OCI-LY7 (cell line): ENCODE data around the gene UCK1. TPM values are rescaled to one million over a fixed set of nuclear protein-coding genes. Genes with fewer than 3 reads are reported as not detected.

Experiments used
- BruUV-seq: library from RNA; stranded (reverse); fragments of 400-500 nt; replicated peaks from 2 replicates; lab custom pipeline; 2021; lab: Mats Ljungman, UMichigan
- CTCF ChIA-PET: fragments of 300-600 bp; sonication (Branson Sonifier 250); formaldehyde crosslinking; loops from one replicate; lab custom pipeline; 2022; ENCODE audit warnings: antibody characterized with exemption; ENCODE audit not compliant: unreplicated experiment; lab: Charles Lee
- POLR2A ChIA-PET: fragments of 300-600 bp; sonication (Branson Sonifier 250); formaldehyde crosslinking; loops from one replicate; lab custom pipeline; 2022; ENCODE audit warnings: antibody characterized with exemption; lab: Charles Lee
- DNase-seq: peaks from one replicate; pipeline ENCODE4 v3.0.0-alpha.2; 2015; ENCODE audit warnings: low spot score
- H2AFZ ChIP-seq: fragments of 200-600 bp; sonication (generic), shearing (Covaris generic); 2 replicates; pipeline ENCODE4 v1.6.1; 2014; ENCODE audit warnings: mild to moderate bottlenecking, antibody characterized with exemption, low read length, moderate library complexity
- H3K27ac ChIP-seq: fragments of 200-600 bp; sonication (generic); 2 replicates; pipeline ENCODE4 v1.5.1; 2014; ENCODE audit warnings: mixed run types, low read depth, mild to moderate bottlenecking, moderate library complexity, low read length, inconsistent platforms; ENCODE audit not compliant: poor library complexity, severe bottlenecking
- H3K36me3 ChIP-seq: fragments of 200-600 bp; sonication (generic); 2 replicates; pipeline ENCODE4 v1.6.1; 2014; ENCODE audit warnings: mild to moderate bottlenecking, antibody characterized with exemption, low read length, moderate library complexity, mixed read lengths; ENCODE audit not compliant: insufficient read depth
- H3K4me1 ChIP-seq: fragments of 200-600 bp; sonication (generic); 2 replicates; pipeline ENCODE4 v1.5.1; 2014; ENCODE audit warnings: mild to moderate bottlenecking, low read length; ENCODE audit not compliant: insufficient read depth, poor library complexity, severe bottlenecking
- H3K4me2 ChIP-seq: fragments of 200-600 bp; sonication (generic); 2 replicates; pipeline ENCODE4 v1.6.1; 2014; ENCODE audit warnings: mild to moderate bottlenecking, low read length
- H3K4me3 ChIP-seq: fragments of 200-600 bp; sonication (generic); 2 replicates; pipeline ENCODE4 v1.5.1; 2014; ENCODE audit warnings: mild to moderate bottlenecking, low read depth, low read length; ENCODE audit not compliant: poor library complexity, severe bottlenecking
- H3K79me2 ChIP-seq: fragments of 200-600 bp; sonication (generic); 2 replicates; pipeline ENCODE4 v1.6.1; 2016; ENCODE audit warnings: low read depth, mild to moderate bottlenecking, low read length, moderate library complexity, mixed read lengths; ENCODE audit not compliant: insufficient read depth
- H3K9me2 ChIP-seq: fragments of 200-600 bp; sonication (generic); 2 replicates; pipeline ENCODE4 v1.6.1; 2016; ENCODE audit warnings: mild to moderate bottlenecking, low read length, mixed read lengths; ENCODE audit not compliant: insufficient read depth
- H3K9me3 ChIP-seq: fragments of 200-600 bp; sonication (generic); 2 replicates; pipeline ENCODE4 v1.6.1; 2014; ENCODE audit warnings: mild to moderate bottlenecking, mixed run types, low read length, mixed read lengths
- H4K20me1 ChIP-seq: fragments of 200-600 bp; sonication (generic); 2 replicates; pipeline ENCODE4 v1.6.1; 2014; ENCODE audit warnings: mild to moderate bottlenecking, antibody characterized with exemption, low read length, moderate library complexity, mixed read lengths; ENCODE audit not compliant: insufficient read depth
- EZH2phosphoT487 ChIP-seq: fragments of 200-600 bp; sonication (generic); IDR thresholded peaks from 2 replicates; pipeline ENCODE4 v1.6.1; 2018; ENCODE audit warnings: low read depth, borderline replicate concordance, mild to moderate bottlenecking, mixed run types, antibody characterized with exemption, low read length, moderate library complexity, mixed read lengths
- intact Hi-C: fragments of 100-400 bp; cut with micrococcal nuclease; formaldehyde crosslinking; loops from one replicate; pipeline ENCODE4 v1.10.0; 2022; ENCODE audit not compliant: unreplicated experiment
- total RNA-seq, 2 experiments: library from RNA; depleted of rRNA in 1 of 2; stranded (reverse); fragments of >200 nt in 1 of 2; shearing (Covaris generic) in 1 of 2; gene quantifications; 2 replicates each; pipeline ENCODE4 v1.2.3, GENCODE V29; 2014 to 2022
- TF ChIP-seq, protein P1 (sequence below): fragments of 200-600 bp; sonication (generic); conservative IDR thresholded peaks from 2 replicates; pipeline ENCODE4 v1.5.1; 2014; ENCODE audit warnings: mild to moderate bottlenecking, antibody characterized with exemption, low read length, moderate library complexity, mixed read lengths

Gene UCK1
- total RNA-seq, 2 experiments from 2014 or later: 25.9 to 29.0 TPM

DNA sequence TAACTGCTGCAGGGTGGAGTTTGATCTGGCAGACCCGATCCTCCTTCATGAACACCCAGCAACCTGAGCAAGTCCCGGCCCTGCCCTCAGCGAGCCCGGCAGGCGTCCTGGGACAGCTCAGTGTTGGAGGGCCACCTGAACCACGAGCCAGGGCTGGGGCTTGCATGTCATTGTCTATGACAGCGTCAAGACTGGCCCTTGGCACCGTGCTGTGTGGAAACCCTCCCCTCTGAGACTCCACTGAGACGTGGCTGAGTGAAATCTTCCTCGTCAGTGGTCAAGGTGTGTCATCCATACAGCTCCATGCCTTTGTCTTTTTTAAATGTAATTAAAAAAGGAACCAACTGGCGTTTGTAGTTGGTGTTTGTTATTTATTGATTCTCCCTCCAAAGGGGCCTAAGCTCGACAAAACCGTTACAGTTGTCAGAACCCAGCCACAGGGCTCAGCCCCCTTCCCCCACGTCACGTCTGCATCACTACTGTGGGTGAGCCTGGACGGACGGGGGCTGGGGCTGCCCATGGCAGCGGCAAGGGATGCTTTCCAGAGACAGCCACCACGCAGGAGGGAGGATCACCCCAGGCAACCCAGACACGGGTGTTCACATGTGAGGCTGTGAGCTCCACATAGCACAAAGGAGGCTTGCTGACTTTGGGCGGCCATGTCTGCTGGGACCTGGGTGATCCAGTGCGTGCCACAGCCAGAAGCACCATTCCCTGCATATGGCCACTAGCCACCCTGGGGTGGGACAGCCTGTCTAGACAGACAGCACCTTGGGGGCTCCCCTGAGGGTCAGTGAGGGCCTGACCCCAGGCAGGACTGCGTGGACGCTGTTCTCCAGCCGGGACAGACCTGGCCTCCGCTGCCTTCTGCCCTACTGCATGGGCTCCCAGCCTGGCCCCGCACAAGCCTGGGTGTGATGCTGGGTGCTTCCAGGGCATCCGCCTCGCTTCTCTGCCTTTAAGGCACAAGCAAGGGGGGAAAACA is 7.3 kb downstream of the UCK1 start:
- Histone ChIP-seq H3K4me2 (no peak overlapping the region), H2AFZ (no peak overlapping the region), H3K36me3 (peaks cover 91% of the 10 kb centered on the region), H3K27ac (no peak overlapping the region), H3K4me1 (no peaks in the 10 kb centered on the region), H3K9me2 (no peaks in the 10 kb centered on the region), H3K79me2 (no peaks in the 10 kb centered on the region), H4K20me1 (no peaks in the 10 kb centered on the region), H3K4me3 (no peak overlapping the region), H3K9me3 (no peaks in the 10 kb centered on the region)
- no peak for DNase-seq
- POLR2A ChIA-PET: no interaction called here
- TF ChIP-seq EZH2phosphoT487: no peak
- TF ChIP-seq, protein P1, sequence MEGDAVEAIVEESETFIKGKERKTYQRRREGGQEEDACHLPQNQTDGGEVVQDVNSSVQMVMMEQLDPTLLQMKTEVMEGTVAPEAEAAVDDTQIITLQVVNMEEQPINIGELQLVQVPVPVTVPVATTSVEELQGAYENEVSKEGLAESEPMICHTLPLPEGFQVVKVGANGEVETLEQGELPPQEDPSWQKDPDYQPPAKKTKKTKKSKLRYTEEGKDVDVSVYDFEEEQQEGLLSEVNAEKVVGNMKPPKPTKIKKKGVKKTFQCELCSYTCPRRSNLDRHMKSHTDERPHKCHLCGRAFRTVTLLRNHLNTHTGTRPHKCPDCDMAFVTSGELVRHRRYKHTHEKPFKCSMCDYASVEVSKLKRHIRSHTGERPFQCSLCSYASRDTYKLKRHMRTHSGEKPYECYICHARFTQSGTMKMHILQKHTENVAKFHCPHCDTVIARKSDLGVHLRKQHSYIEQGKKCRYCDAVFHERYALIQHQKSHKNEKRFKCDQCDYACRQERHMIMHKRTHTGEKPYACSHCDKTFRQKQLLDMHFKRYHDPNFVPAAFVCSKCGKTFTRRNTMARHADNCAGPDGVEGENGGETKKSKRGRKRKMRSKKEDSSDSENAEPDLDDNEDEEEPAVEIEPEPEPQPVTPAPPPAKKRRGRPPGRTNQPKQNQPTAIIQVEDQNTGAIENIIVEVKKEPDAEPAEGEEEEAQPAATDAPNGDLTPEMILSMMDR: no peak
- intact Hi-C loops: no loop called here
- no TSS peak for BruUV-seq
- CTCF ChIA-PET: no interaction called here

DNA sequence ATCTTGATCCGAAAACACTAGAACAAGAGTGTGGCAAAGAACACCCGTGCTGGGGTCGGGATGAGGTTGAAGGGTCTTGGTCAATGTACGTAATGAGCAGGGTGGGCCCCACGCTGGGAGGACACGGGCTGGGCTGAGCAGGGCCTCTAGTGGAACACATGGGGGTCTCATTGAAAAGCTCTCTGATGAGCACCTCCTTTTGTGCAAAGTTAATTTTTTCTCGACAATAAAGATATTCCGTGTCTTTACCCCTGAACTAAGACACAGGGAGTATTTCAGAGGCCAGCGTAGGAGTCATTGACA is 8.0 kb downstream of the UCK1 start:
- H3K27ac ChIP-seq: no peak overlapping the region
- H4K20me1 ChIP-seq: no peaks in the 10 kb centered on the region
- TF ChIP-seq EZH2phosphoT487: no peak
- TF ChIP-seq, protein P1: no peak
- H3K9me2 ChIP-seq: no peaks in the 10 kb centered on the region
- no peaks in the 10 kb centered on the region for H3K79me2 ChIP-seq
- no peak overlapping the region for H3K4me2 ChIP-seq
- H3K36me3 ChIP-seq: peaks cover 91% of the 10 kb centered on the region
- ChIA-PET CTCF (no interaction called here), POLR2A (no interaction called here)
- no peak overlapping the region for H3K4me3 ChIP-seq
- no peak for DNase-seq
- BruUV-seq: no TSS peak
- H3K9me3 ChIP-seq: no peaks in the 10 kb centered on the region
- H2AFZ ChIP-seq: no peak overlapping the region
- intact Hi-C loops: no loop called here
- no peaks in the 10 kb centered on the region for H3K4me1 ChIP-seq
